NT2/D1 (cell line): ENCODE data around the gene MAGI3.

Source experiments
- SUZ12 ChIP-seq: IDR thresholded peaks from 2 replicates; pipeline ENCODE4 v1.6.1; 2011; ENCODE audit not compliant: insufficient read length, insufficient read depth; ENCODE audit errors: extremely low read depth
- YY1 ChIP-seq: IDR thresholded peaks from 2 replicates; pipeline ENCODE4 v1.6.1; 2011; ENCODE audit not compliant: insufficient read length, insufficient read depth
- ZNF274 ChIP-seq: IDR thresholded peaks from 2 replicates; pipeline ENCODE4 v1.6.1; 2011; ENCODE audit warnings: mild to moderate bottlenecking, low read depth, low read length

DNA sequence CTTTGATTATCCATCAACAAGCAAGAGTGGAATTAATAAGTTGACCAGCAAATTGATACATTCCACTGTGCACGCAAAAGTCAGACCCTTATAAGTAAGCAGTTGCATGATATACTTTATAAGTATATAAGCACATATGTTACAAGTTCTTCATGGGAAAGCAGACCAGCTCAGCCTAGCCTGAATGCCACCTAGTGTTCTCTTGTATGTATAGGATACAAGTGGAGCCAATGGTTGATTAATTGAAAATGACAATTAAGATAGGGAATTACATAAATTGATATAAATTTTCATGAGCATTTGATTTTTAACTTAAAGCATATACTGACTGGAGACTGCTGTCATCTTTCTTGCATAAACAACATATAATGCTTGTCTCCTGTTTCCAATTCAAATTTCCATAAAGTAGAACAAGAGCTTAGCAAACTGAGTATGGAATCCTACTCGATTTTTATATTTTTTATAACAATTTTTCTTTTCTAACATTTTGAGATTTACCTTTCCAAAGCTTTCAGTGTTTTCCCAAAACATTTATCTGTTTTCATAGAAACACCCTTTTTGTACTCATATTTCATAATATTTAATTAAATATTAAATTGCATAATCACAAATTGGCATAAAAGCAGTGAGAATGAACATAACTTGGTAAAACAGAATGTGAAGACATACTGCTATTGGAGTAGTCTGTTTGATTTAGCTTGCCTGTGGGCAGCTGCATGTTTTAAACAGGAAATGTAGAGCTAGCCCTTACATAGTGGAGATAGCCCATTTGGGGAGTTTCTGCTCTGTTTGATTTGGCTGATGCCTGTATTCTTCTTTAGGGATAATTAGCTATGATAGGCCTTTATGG, 62.8 kb downstream of the MAGI3 start:
- no peak for TF ChIP-seq ZNF274
- no peak for TF ChIP-seq YY1
- no peak for TF ChIP-seq SUZ12
